ENCODE results near the gene SH3BGRL2.

Gene SH3BGRL2

GRCh38 chr6:79597155-79597554 lies 34.0 kb upstream of the SH3BGRL2 start:
- Histone ChIP-seq H3K4me1 (ENCODE audit: control insufficient read depth in 2 of 2, insufficient read depth in 1 of 2, low read depth in 1 of 2, low read length in 2 of 2) (peaks cover 0 to 6% of the 10 kb centered on the region in 2 donors), H3K4me3 (ENCODE audit: low read length in 2 of 2) (no peak overlapping the region), H3K27ac (replicated peaks; ENCODE audit: low read length) (no peak overlapping the region), H2BK120ac (ENCODE audit: low read depth, low read length) (no peak overlapping the region), H3K14ac (ENCODE audit: low read length) (no peak overlapping the region), H3K9me3 (replicated peaks in 1 of 2; ENCODE audit: control insufficient read depth in 2 of 2, insufficient read depth in 1 of 2, low read depth in 1 of 2, low read length in 2 of 2) (peaks cover 0 to 2% of the 10 kb centered on the region in 2 donors), H3K4ac (ENCODE audit: low read length) (no peak overlapping the region), H4K8ac (ENCODE audit: low read depth, low read length) (no peak overlapping the region), H2BK15ac (ENCODE audit: low read length) (no peak overlapping the region), H4K91ac (ENCODE audit: low read depth, low read length, poor library complexity) (no peak overlapping the region), H3K9ac (ENCODE audit: low read depth, low read length, poor library complexity) (no peak overlapping the region), H2AK5ac (ENCODE audit: low read depth, low read length) (no peak overlapping the region), H3K79me1 (ENCODE audit: low read depth, low read length) (no peaks in the 10 kb centered on the region), H2BK12ac (ENCODE audit: low read length) (no peak overlapping the region), H3K18ac (ENCODE audit: low read length) (no peak overlapping the region), H3K36me3 (replicated peaks in 1 of 2; ENCODE audit: control insufficient read depth in 2 of 2, insufficient read depth in 2 of 2, low read length in 2 of 2) (no peaks in the 10 kb centered on the region), H3K27me3 (ENCODE audit: control insufficient read depth in 3 of 3, insufficient read depth in 3 of 3, low read depth in 1 of 3, low read length in 3 of 3) (no peaks in the 10 kb centered on the region), H3K4me2 (ENCODE audit: insufficient read depth, low read length, poor library complexity, severe bottlenecking) (no peak overlapping the region), H2BK5ac (ENCODE audit: low read length) (no peak overlapping the region), H3K23ac (ENCODE audit: low read depth, low read length, poor library complexity) (no peak overlapping the region), H2AFZ (ENCODE audit: low read length) (no peak overlapping the region)
- WGBS, 2 donors (ENCODE audit: extremely low coverage in 2 of 2, insufficient read length in 2 of 2, insufficient replicate concordance in 1 of 2), result no CpG with 5 or more reads among the region's 2 CpGs
- no peak for DNase-seq (ENCODE audit: low spot score)

GRCh38 chr6:79598012-79598411 lies 33.1 kb upstream of the SH3BGRL2 start:
- H3K4me1 ChIP-seq (ENCODE audit: control insufficient read depth in 2 of 2, insufficient read depth in 1 of 2, low read depth in 1 of 2, low read length in 2 of 2), result peaks cover 0 to 6% of the 10 kb centered on the region in 2 donors
- H4K8ac ChIP-seq (ENCODE audit: low read depth, low read length), result no peak overlapping the region
- H2BK5ac ChIP-seq (ENCODE audit: low read length), result no peak overlapping the region
- H2BK12ac ChIP-seq (ENCODE audit: low read length), result no peak overlapping the region
- no peak overlapping the region for H3K4me2 ChIP-seq (ENCODE audit: insufficient read depth, low read length, poor library complexity, severe bottlenecking)
- no peak overlapping the region for H3K4me3 ChIP-seq (ENCODE audit: low read length in 2 of 2)
- no peak overlapping the region for H3K23ac ChIP-seq (ENCODE audit: low read depth, low read length, poor library complexity)
- DNase-seq (ENCODE audit: low spot score), result no peak
- H3K14ac ChIP-seq (ENCODE audit: low read length), result no peak overlapping the region
- no peak overlapping the region for H4K91ac ChIP-seq (ENCODE audit: low read depth, low read length, poor library complexity)
- H3K36me3 ChIP-seq (replicated peaks in 1 of 2; ENCODE audit: control insufficient read depth in 2 of 2, insufficient read depth in 2 of 2, low read length in 2 of 2), result no peaks in the 10 kb centered on the region
- H2AFZ ChIP-seq (ENCODE audit: low read length), result no peak overlapping the region
- no CpG with 5 or more reads among the region's 4 CpGs for WGBS, 2 donors (ENCODE audit: extremely low coverage in 2 of 2, insufficient read length in 2 of 2, insufficient replicate concordance in 1 of 2)
- H3K9ac ChIP-seq (ENCODE audit: low read depth, low read length, poor library complexity), result no peak overlapping the region
- H3K4ac ChIP-seq (ENCODE audit: low read length), result no peak overlapping the region
- H2AK5ac ChIP-seq (ENCODE audit: low read depth, low read length), result no peak overlapping the region
- H2BK120ac ChIP-seq (ENCODE audit: low read depth, low read length), result no peak overlapping the region
- no peak overlapping the region for H3K18ac ChIP-seq (ENCODE audit: low read length)
- H3K79me1 ChIP-seq (ENCODE audit: low read depth, low read length), result no peaks in the 10 kb centered on the region
- H3K9me3 ChIP-seq (replicated peaks in 1 of 2; ENCODE audit: control insufficient read depth in 2 of 2, insufficient read depth in 1 of 2, low read depth in 1 of 2, low read length in 2 of 2), result peaks cover 0 to 2% of the 10 kb centered on the region in 2 donors
- no peak overlapping the region for H2BK15ac ChIP-seq (ENCODE audit: low read length)
- H3K27ac ChIP-seq (replicated peaks; ENCODE audit: low read length), result no peak overlapping the region
- H3K27me3 ChIP-seq (ENCODE audit: control insufficient read depth in 3 of 3, insufficient read depth in 3 of 3, low read depth in 1 of 3, low read length in 3 of 3), result no peaks in the 10 kb centered on the region

GRCh38 chr6:79599725-79600259 lies 31.3 kb upstream of the SH3BGRL2 start:
- no CpG with 5 or more reads among the region's 5 CpGs for WGBS, 2 donors (ENCODE audit: extremely low coverage in 2 of 2, insufficient read length in 2 of 2, insufficient replicate concordance in 1 of 2)
- H3K4me3 ChIP-seq (ENCODE audit: low read length in 2 of 2), result no peak overlapping the region
- H3K9ac ChIP-seq (ENCODE audit: low read depth, low read length, poor library complexity), result no peak overlapping the region

GRCh38 chr6:79600313-79600712 lies 30.8 kb upstream of the SH3BGRL2 start:
- Histone ChIP-seq H2BK5ac (ENCODE audit: low read length) (no peak overlapping the region), H3K4me3 (ENCODE audit: low read length in 2 of 2) (no peak overlapping the region), H4K8ac (ENCODE audit: low read depth, low read length) (no peak overlapping the region), H3K27me3 (ENCODE audit: control insufficient read depth in 3 of 3, insufficient read depth in 3 of 3, low read depth in 1 of 3, low read length in 3 of 3) (no peaks in the 10 kb centered on the region), H3K18ac (ENCODE audit: low read length) (peak overlapping the region; percentile 74), H3K27ac (replicated peaks; ENCODE audit: low read length) (no peak overlapping the region), H3K14ac (ENCODE audit: low read length) (no peak overlapping the region), H3K4me2 (ENCODE audit: insufficient read depth, low read length, poor library complexity, severe bottlenecking) (no peak overlapping the region), H2BK120ac (ENCODE audit: low read depth, low read length) (no peak overlapping the region), H3K4ac (ENCODE audit: low read length) (no peak overlapping the region), H2AFZ (ENCODE audit: low read length) (no peak overlapping the region), H3K9ac (ENCODE audit: low read depth, low read length, poor library complexity) (no peak overlapping the region), H2BK15ac (ENCODE audit: low read length) (no peak overlapping the region), H2AK5ac (ENCODE audit: low read depth, low read length) (peak overlapping the region; percentile 27), H3K9me3 (replicated peaks in 1 of 2; ENCODE audit: control insufficient read depth in 2 of 2, insufficient read depth in 1 of 2, low read depth in 1 of 2, low read length in 2 of 2) (no peaks in the 10 kb centered on the region), H3K36me3 (replicated peaks in 1 of 2; ENCODE audit: control insufficient read depth in 2 of 2, insufficient read depth in 2 of 2, low read length in 2 of 2) (no peaks in the 10 kb centered on the region), H3K23ac (ENCODE audit: low read depth, low read length, poor library complexity) (no peak overlapping the region), H3K4me1 (ENCODE audit: control insufficient read depth in 2 of 2, insufficient read depth in 1 of 2, low read depth in 1 of 2, low read length in 2 of 2) (peaks cover 0 to 6% of the 10 kb centered on the region in 2 donors), H4K91ac (ENCODE audit: low read depth, low read length, poor library complexity) (no peak overlapping the region), H2BK12ac (ENCODE audit: low read length) (no peak overlapping the region), H3K79me1 (ENCODE audit: low read depth, low read length) (no peaks in the 10 kb centered on the region)
- no peak for DNase-seq (ENCODE audit: low spot score)
- no CpG with 5 or more reads among the region's 3 CpGs for WGBS, 2 donors (ENCODE audit: extremely low coverage in 2 of 2, insufficient read length in 2 of 2, insufficient replicate concordance in 1 of 2)

More at GRCh38 chr6:79599725-79600259, 31.3 kb upstream of the SH3BGRL2 start:
- Histone ChIP-seq H3K4me1 (ENCODE audit: control insufficient read depth in 2 of 2, insufficient read depth in 1 of 2, low read depth in 1 of 2, low read length in 2 of 2) (peaks cover 0 to 6% of the 10 kb centered on the region in 2 donors), H2AK5ac (ENCODE audit: low read depth, low read length) (no peak overlapping the region), H3K27me3 (ENCODE audit: control insufficient read depth in 3 of 3, insufficient read depth in 3 of 3, low read depth in 1 of 3, low read length in 3 of 3) (no peaks in the 10 kb centered on the region), H2BK12ac (ENCODE audit: low read length) (no peak overlapping the region), H3K79me1 (ENCODE audit: low read depth, low read length) (no peaks in the 10 kb centered on the region), H2BK15ac (ENCODE audit: low read length) (no peak overlapping the region), H3K36me3 (replicated peaks in 1 of 2; ENCODE audit: control insufficient read depth in 2 of 2, insufficient read depth in 2 of 2, low read length in 2 of 2) (no peaks in the 10 kb centered on the region), H2AFZ (ENCODE audit: low read length) (no peak overlapping the region), H3K18ac (ENCODE audit: low read length) (no peak overlapping the region), H3K4me2 (ENCODE audit: insufficient read depth, low read length, poor library complexity, severe bottlenecking) (no peak overlapping the region), H3K27ac (replicated peaks; ENCODE audit: low read length) (no peak overlapping the region), H3K4ac (ENCODE audit: low read length) (no peak overlapping the region), H3K23ac (ENCODE audit: low read depth, low read length, poor library complexity) (no peak overlapping the region), H2BK5ac (ENCODE audit: low read length) (no peak overlapping the region), H3K14ac (ENCODE audit: low read length) (no peak overlapping the region), H4K8ac (ENCODE audit: low read depth, low read length) (no peak overlapping the region), H4K91ac (ENCODE audit: low read depth, low read length, poor library complexity) (no peak overlapping the region), H2BK120ac (ENCODE audit: low read depth, low read length) (no peak overlapping the region), H3K9me3 (replicated peaks in 1 of 2; ENCODE audit: control insufficient read depth in 2 of 2, insufficient read depth in 1 of 2, low read depth in 1 of 2, low read length in 2 of 2) (no peaks in the 10 kb centered on the region)
- DNase-seq (ENCODE audit: low spot score), result no peak

Measured in neuronal stem cell (in vitro differentiated cells).